ENCODE measurements around the gene RER1.
A peak's percentile ranks its signal among the peaks of the same experiment; 100 is the strongest.

RER1 gene

DNA sequence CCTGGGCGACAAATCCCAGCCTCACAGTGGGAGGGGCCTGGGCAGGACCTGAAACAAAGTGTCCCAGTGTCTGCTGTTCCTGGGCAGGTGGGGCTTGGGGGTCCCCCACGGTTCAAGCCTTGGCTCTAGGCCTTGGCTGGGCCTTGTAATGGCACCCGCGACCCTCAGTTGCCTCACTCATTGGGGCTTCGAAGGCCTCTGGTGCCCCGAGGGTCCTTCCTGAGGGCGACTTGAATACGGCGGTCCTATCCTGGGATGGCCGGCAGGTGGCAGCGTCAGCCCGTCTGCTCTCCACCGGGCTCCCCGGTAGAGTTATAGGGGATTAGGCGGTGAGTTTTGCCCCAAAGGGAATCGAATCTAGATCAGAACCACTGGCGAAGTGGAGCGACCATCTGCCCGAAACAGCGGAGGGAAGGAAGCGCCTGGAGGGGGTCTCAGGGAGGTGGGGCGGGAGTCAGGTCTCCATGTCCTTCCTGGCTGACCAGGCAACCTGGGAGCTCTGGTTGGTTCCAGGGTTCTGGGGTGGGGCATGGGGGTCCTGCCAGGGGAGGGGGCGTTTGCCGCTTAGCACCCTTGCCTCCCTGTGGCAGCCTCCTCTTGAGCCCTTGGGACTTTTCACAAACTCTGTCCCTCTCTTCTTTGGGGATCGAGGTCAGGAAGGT is 22.8 kb downstream of the RER1 start:
- H3K27ac ChIP-seq (ENCODE audit: low read depth, low read length): peak overlapping the region; percentile 70; the same call in 1 of the 2 replicates
- H3F3A ChIP-seq (ENCODE audit: insufficient read depth): no peaks in the 10 kb centered on the region
- no peaks in the 10 kb centered on the region for H3K36me3 ChIP-seq (ENCODE audit: low read length)
- no peaks in the 10 kb centered on the region for H3K27me3 ChIP-seq (ENCODE audit: low read length)
- peak overlapping the region; percentile 79; the same call in 1 of the 2 replicates for H3K9ac ChIP-seq (ENCODE audit: low read length)
- H3K4me2 ChIP-seq (ENCODE audit: low read depth, low read length, poor library complexity, severe bottlenecking): peak overlapping the region; percentile 69
- TF ChIP-seq EZH2phosphoT487 (conservative IDR thresholded peaks at IDR 0.05; ENCODE audit: low read length): no peak
- peak; percentile 46 for TF ChIP-seq CTCF (IDR thresholded peaks at IDR 0.05; ENCODE audit: insufficient read depth, low read length, poor library complexity, severe bottlenecking)
- H3K4me3 ChIP-seq (ENCODE audit: insufficient read depth, low read length, poor library complexity, severe bottlenecking): no peak overlapping the region
- no peak overlapping the region for H2AFZ ChIP-seq (ENCODE audit: low read depth, low read length, severe bottlenecking)
- no peaks in the 10 kb centered on the region for H3K9me2 ChIP-seq (replicated peaks; ENCODE audit: insufficient read depth, low read length)
- H3K79me2 ChIP-seq (ENCODE audit: insufficient read depth, low read length): no peaks in the 10 kb centered on the region
- H4K20me1 ChIP-seq (ENCODE audit: low read depth, low read length): no peaks in the 10 kb centered on the region
- H3K9me3 ChIP-seq (ENCODE audit: insufficient read depth, low read length): no peaks in the 10 kb centered on the region

DNA sequence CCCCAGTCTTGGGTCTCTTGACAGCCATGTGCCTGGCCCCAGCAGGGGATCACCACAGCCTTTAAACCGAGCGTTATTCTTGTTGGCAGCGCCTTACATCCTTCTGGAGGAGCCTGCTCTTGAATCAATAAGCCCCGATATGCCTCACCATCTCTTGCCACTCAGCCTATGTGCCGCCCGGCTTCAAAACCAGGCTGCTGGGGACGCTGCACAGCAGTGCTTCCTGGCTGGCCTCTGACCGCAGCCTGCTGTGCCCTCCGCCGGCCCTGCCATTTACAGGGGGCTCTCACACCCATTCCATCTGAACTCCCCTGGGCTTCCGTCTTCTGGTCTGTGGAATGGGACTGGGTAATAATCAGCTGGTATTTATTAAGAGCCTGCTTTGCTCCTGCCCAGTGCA is 23.7 kb downstream of the RER1 start:
- Histone ChIP-seq H4K20me1 (ENCODE audit: low read depth, low read length) (no peaks in the 10 kb centered on the region), H3K27ac (ENCODE audit: low read depth, low read length) (no peak overlapping the region), H3K36me3 (ENCODE audit: low read length) (no peaks in the 10 kb centered on the region), H3F3A (ENCODE audit: insufficient read depth) (no peaks in the 10 kb centered on the region), H3K9me3 (ENCODE audit: insufficient read depth, low read length) (no peaks in the 10 kb centered on the region), H2AFZ (ENCODE audit: low read depth, low read length, severe bottlenecking) (no peak overlapping the region), H3K4me2 (ENCODE audit: low read depth, low read length, poor library complexity, severe bottlenecking) (no peak overlapping the region), H3K4me3 (ENCODE audit: insufficient read depth, low read length, poor library complexity, severe bottlenecking) (no peak overlapping the region), H3K27me3 (ENCODE audit: low read length) (no peaks in the 10 kb centered on the region), H3K9me2 (replicated peaks; ENCODE audit: insufficient read depth, low read length) (no peaks in the 10 kb centered on the region), H3K9ac (ENCODE audit: low read length) (no peak overlapping the region), H3K79me2 (ENCODE audit: insufficient read depth, low read length) (no peaks in the 10 kb centered on the region)
- no peak for TF ChIP-seq CTCF (IDR thresholded peaks at IDR 0.05; ENCODE audit: insufficient read depth, low read length, poor library complexity, severe bottlenecking)
- TF ChIP-seq EZH2phosphoT487 (conservative IDR thresholded peaks at IDR 0.05; ENCODE audit: low read length): no peak

DNA sequence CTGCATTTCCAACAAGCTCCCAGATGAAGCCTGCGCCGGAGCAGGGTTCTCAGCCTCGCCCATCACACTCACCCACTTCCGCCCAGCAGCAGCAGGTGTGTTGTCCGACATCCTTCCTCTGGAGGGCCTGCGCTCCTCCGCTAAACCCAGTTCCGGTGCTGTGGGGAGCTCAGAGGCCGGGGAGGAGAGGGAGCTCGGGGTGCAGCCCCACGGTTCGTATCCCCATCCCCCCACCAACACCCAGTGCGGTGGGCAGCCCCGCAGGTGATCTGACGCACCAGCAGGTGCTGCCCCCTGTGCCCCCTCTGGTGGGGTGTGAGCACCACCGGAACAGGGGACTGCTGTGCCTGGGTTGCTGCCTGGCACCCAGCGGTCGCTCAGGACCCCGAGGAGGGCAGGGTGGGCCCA is 24.2 kb downstream of the RER1 start:
- H3K27me3 ChIP-seq (ENCODE audit: low read length): no peaks in the 10 kb centered on the region
- TF ChIP-seq CTCF (IDR thresholded peaks at IDR 0.05; ENCODE audit: insufficient read depth, low read length, poor library complexity, severe bottlenecking) (no peak), EZH2phosphoT487 (conservative IDR thresholded peaks at IDR 0.05; ENCODE audit: low read length) (no peak)
- no peaks in the 10 kb centered on the region for H3K36me3 ChIP-seq (ENCODE audit: low read length)
- H3K9ac ChIP-seq (ENCODE audit: low read length): no peak overlapping the region
- no peaks in the 10 kb centered on the region for H3F3A ChIP-seq (ENCODE audit: insufficient read depth)
- H3K27ac ChIP-seq (ENCODE audit: low read depth, low read length): no peak overlapping the region
- no peaks in the 10 kb centered on the region for H4K20me1 ChIP-seq (ENCODE audit: low read depth, low read length)
- H3K79me2 ChIP-seq (ENCODE audit: insufficient read depth, low read length): no peaks in the 10 kb centered on the region
- H3K4me3 ChIP-seq (ENCODE audit: insufficient read depth, low read length, poor library complexity, severe bottlenecking): no peak overlapping the region
- H3K4me2 ChIP-seq (ENCODE audit: low read depth, low read length, poor library complexity, severe bottlenecking): no peak overlapping the region
- H3K9me2 ChIP-seq (replicated peaks; ENCODE audit: insufficient read depth, low read length): no peaks in the 10 kb centered on the region
- no peak overlapping the region for H2AFZ ChIP-seq (ENCODE audit: low read depth, low read length, severe bottlenecking)
- no peaks in the 10 kb centered on the region for H3K9me3 ChIP-seq (ENCODE audit: insufficient read depth, low read length)

Data from SU-DHL-6 (cell line).